ENCODE measurements around the gene SPOCK1.

DNA sequence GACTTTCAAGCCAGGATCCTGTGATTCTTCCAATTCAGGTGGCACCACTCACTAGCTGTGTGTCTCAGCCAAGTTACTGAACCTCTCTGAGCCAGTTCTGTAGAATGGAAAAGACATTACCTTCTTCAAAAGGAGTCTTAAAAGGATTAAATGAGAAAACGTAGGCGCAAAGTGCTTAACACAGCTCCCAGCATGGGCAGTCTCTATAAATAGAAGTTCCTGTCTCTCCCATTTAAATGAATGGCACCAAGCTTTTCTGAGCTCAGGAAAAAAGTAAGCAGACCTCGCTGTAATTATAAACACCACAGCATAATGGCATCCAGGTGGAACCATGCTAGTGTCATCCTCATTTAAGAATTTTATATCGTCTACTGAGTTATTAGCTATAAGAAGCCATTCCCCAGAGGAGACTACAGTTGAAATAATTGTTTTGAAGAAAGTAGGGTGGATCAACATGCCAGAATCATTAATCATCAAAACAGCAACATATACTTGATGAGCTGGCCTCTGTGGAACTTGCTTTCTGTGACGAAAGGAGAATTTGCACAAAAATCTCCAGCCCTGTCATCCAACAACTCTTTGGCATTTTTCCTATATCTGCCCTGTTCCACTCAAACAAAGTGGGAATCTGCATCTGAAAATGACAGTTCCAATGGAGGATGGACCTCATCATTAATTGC lies 188.9 kb downstream of the SPOCK1 start:
- TF ChIP-seq, protein P1, sequence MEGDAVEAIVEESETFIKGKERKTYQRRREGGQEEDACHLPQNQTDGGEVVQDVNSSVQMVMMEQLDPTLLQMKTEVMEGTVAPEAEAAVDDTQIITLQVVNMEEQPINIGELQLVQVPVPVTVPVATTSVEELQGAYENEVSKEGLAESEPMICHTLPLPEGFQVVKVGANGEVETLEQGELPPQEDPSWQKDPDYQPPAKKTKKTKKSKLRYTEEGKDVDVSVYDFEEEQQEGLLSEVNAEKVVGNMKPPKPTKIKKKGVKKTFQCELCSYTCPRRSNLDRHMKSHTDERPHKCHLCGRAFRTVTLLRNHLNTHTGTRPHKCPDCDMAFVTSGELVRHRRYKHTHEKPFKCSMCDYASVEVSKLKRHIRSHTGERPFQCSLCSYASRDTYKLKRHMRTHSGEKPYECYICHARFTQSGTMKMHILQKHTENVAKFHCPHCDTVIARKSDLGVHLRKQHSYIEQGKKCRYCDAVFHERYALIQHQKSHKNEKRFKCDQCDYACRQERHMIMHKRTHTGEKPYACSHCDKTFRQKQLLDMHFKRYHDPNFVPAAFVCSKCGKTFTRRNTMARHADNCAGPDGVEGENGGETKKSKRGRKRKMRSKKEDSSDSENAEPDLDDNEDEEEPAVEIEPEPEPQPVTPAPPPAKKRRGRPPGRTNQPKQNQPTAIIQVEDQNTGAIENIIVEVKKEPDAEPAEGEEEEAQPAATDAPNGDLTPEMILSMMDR (IDR thresholded peaks at IDR 0.05 in 8 of 11, conservative IDR thresholded peaks at IDR 0.05 in 3 of 11), result no peak
- no peak for TF ChIP-seq POLR2A (IDR thresholded peaks at IDR 0.05)
- TF ChIP-seq POLR2AphosphoS5 (IDR thresholded peaks at IDR 0.05), result no peak
